ENCODE results near the gene SETDB2.

The SETDB2 gene

DNA sequence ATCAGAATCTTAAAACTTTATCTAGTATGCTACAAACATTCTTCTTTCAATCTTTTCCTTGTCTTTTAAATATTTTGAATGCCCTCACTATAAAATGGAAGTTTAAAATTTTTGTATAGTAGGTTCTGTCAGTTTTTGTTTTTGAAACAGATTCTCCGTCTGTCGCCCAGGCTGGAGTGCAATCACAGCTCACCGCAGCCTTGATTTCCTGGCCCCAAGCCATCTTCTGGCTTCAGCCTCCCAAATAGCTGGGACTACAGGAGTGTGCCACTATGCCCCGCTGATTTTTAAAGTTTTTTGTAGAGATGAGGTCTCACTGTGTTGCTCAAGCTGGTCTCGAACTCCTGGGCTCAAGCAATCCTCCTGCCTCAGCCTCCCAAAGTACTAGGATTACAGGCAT, 72.4 kb downstream of the SETDB2 start:
- Histone ChIP-seq H3K9ac (ENCODE audit: low read length) (no peak overlapping the region), H3K4me3 (ENCODE audit: low read depth in 1 of 2, low read length in 2 of 2) (no peak overlapping the region), H3K36me3 (ENCODE audit: insufficient read depth, low read length) (peaks cover 54% of the 10 kb centered on the region)

DNA sequence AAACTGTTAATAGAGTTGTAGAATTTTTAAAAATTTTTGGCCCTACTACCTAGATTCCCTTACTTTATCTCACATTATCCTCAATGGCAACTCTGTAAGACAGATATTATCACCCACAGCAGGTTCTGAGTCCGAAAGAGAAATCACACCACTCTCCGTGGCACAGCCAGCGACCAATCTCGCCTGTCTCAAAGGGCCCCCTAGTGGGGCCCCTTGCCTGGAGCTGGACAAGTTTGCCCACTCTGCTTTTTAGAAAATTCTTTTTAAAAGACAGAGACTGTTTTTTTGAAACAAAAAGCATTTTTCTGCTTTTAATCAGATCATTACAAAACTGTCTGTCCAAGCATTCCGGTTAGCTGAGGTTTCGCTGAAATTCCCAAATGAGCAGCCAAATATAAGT, 73.4 kb downstream of the SETDB2 start:
- Histone ChIP-seq H3K36me3 (ENCODE audit: insufficient read depth, low read length) (peaks cover 49% of the 10 kb centered on the region), H3K27ac (ENCODE audit: low read depth, low read length) (no peak overlapping the region), H3K27me3 (ENCODE audit: control insufficient read depth in 1 of 2, insufficient read depth in 2 of 2, low read length in 2 of 2) (no peaks in the 10 kb centered on the region), H3K4me3 (ENCODE audit: low read depth in 1 of 2, low read length in 2 of 2) (no peak overlapping the region), H3K9me3 (ENCODE audit: low read length) (no peaks in the 10 kb centered on the region), H3K9ac (ENCODE audit: low read length) (no peak overlapping the region), H3K4me1 (ENCODE audit: insufficient read depth, low read length) (no peaks in the 10 kb centered on the region)

More for the DNA sequence above, 72.4 kb downstream of the SETDB2 start:
- Histone ChIP-seq H3K4me1 (ENCODE audit: insufficient read depth, low read length) (no peaks in the 10 kb centered on the region), H3K27ac (ENCODE audit: low read depth, low read length) (no peak overlapping the region), H3K9me3 (ENCODE audit: low read length) (no peaks in the 10 kb centered on the region), H3K27me3 (ENCODE audit: control insufficient read depth in 1 of 2, insufficient read depth in 2 of 2, low read length in 2 of 2) (no peaks in the 10 kb centered on the region)

DNA sequence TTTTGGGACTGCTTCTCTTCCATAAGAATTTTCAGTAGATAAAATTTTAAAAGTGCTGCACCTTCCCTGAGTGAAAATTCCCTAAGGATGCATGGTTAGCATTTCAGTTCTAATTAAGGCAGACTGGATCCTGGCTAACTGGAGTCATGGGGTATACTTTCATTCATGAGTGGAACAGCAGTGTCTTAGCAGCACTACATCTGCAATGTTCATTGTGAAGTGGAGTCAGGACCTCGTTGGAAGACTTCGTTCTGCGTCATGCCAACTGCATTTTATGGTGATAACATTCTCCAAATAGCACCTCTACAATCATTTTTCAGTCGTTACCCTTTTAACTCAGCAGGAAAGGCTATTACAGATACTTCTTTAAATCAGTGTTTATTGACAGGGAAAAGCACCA, 77.2 kb downstream of the SETDB2 start:
- no peak overlapping the region for H3K9ac ChIP-seq (ENCODE audit: low read length)
- H3K4me3 ChIP-seq (ENCODE audit: low read depth in 1 of 2, low read length in 2 of 2) = no peak overlapping the region
- H3K9me3 ChIP-seq (ENCODE audit: low read length) = no peaks in the 10 kb centered on the region
- no peaks in the 10 kb centered on the region for H3K4me1 ChIP-seq (ENCODE audit: insufficient read depth, low read length)
- peaks cover 17% of the 10 kb centered on the region for H3K36me3 ChIP-seq (ENCODE audit: insufficient read depth, low read length)
- H3K27ac ChIP-seq (ENCODE audit: low read depth, low read length) = no peak overlapping the region
- no peaks in the 10 kb centered on the region for H3K27me3 ChIP-seq (ENCODE audit: control insufficient read depth in 1 of 2, insufficient read depth in 2 of 2, low read length in 2 of 2)

DNA sequence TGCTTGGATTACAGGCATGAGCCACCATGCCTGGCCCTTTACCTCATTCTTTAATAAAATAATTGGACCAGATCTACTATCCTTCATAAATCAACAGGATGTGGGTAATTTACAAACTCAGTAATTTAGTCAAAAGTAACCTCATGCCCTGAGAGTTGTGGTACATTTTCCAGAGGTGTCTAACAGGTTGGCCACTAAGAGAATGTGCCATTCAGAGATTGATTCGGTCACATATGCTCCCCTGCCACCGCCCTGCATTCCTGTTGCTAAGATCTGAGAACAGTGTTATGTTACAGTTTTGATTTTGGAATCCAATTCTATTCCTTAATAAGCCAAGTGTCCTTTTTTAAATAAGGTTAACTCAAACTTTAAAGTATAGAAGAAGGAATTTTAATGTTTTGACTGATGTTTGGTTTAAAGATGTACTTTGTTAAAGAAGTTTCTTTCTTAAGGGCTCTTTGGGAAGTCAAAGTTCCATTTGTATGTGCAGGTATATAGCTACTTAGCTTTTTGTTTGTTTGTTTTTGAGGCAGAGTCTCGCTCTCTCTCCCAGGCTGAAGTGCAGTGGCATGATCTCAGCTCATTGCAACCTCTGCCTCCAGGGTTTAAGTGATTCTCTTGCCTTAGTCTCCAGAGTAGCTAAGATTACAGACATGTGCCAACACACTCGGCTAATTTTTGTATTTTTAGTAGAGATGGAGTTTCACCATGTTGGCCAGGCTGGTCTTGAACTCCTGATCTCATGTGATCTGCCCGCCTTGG, 80.8 kb downstream of the SETDB2 start:
- Histone ChIP-seq H3K4me3 (ENCODE audit: low read depth in 1 of 2, low read length in 2 of 2) (no peak overlapping the region), H3K4me1 (ENCODE audit: insufficient read depth, low read length) (no peaks in the 10 kb centered on the region), H3K9ac (ENCODE audit: low read length) (no peak overlapping the region), H3K27ac (ENCODE audit: low read depth, low read length) (no peak overlapping the region), H3K9me3 (ENCODE audit: low read length) (no peaks in the 10 kb centered on the region), H3K36me3 (ENCODE audit: insufficient read depth, low read length) (peaks cover 17% of the 10 kb centered on the region), H3K27me3 (ENCODE audit: control insufficient read depth in 1 of 2, insufficient read depth in 2 of 2, low read length in 2 of 2) (no peaks in the 10 kb centered on the region)

DNA sequence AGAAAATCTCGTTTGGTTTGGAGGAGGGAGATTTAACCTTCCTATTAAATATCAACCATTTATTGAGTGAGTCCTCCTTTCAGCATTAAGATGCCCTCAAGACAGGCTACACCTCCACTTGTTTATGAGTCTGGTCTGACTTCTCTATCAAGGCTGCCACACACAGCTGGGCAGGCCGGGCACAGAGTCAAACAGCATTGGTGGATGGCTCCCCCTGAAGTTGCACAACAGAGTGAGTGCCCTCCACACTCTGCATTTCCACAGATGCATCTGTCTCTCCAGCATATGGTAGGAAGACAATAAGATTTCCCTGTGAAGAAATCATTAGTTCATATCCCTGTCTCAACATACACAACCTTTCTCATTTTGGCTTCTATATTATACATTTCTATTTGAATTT, 83.0 kb downstream of the SETDB2 start:
- Histone ChIP-seq H3K27ac (ENCODE audit: low read depth, low read length) (no peak overlapping the region), H3K4me3 (ENCODE audit: low read depth in 1 of 2, low read length in 2 of 2) (no peak overlapping the region), H3K9me3 (ENCODE audit: low read length) (no peaks in the 10 kb centered on the region), H3K36me3 (ENCODE audit: insufficient read depth, low read length) (peaks cover 17% of the 10 kb centered on the region), H3K4me1 (ENCODE audit: insufficient read depth, low read length) (no peaks in the 10 kb centered on the region), H3K9ac (ENCODE audit: low read length) (no peak overlapping the region), H3K27me3 (ENCODE audit: control insufficient read depth in 1 of 2, insufficient read depth in 2 of 2, low read length in 2 of 2) (no peaks in the 10 kb centered on the region)

DNA sequence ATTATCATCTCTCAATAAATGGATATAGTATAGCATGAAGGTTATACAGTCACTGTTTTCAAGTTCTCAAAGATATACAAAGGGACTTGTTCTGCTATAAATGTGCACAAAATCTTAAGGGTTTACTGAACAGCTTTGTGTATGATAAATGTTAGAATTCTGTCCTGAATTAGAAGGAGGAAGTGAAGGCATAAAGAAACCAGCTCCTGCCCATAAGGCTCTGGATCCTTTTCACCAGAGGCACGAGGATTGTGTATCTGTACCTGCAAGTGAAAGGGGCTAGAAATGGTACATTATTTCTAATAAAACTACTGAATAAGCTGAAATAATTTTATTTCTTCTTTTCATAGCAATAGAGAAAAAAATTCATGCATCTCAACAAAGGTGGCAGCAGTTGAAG, 84.1 kb downstream of the SETDB2 start:
- no peak overlapping the region for H3K9ac ChIP-seq (ENCODE audit: low read length)
- no peak overlapping the region for H3K4me3 ChIP-seq (ENCODE audit: low read depth in 1 of 2, low read length in 2 of 2)
- H3K27ac ChIP-seq (ENCODE audit: low read depth, low read length) = no peak overlapping the region
- peaks cover 20% of the 10 kb centered on the region for H3K36me3 ChIP-seq (ENCODE audit: insufficient read depth, low read length)
- no peaks in the 10 kb centered on the region for H3K27me3 ChIP-seq (ENCODE audit: control insufficient read depth in 1 of 2, insufficient read depth in 2 of 2, low read length in 2 of 2)
- no peaks in the 10 kb centered on the region for H3K9me3 ChIP-seq (ENCODE audit: low read length)
- no peaks in the 10 kb centered on the region for H3K4me1 ChIP-seq (ENCODE audit: insufficient read depth, low read length)

DNA sequence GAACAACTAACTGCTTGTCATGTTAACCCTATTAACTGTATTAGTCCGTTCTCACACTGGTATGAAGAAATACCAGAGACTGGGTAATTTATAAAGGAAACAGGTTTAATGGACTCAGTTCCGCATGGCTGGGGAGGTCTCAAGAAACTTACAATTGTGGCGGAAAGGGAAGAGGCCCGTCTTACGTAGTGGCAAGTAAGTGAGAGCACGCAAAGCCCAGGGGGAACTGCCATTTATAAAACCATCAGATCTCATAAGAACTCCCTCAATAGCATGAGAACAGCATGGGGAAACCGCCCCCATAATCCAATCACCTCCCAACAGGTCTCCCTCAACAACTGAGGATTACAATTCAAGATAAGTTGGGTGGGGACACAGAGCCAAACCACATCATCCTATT, 86.4 kb downstream of the SETDB2 start:
- no peak overlapping the region for H3K4me3 ChIP-seq (ENCODE audit: low read depth in 1 of 2, low read length in 2 of 2)

DNA sequence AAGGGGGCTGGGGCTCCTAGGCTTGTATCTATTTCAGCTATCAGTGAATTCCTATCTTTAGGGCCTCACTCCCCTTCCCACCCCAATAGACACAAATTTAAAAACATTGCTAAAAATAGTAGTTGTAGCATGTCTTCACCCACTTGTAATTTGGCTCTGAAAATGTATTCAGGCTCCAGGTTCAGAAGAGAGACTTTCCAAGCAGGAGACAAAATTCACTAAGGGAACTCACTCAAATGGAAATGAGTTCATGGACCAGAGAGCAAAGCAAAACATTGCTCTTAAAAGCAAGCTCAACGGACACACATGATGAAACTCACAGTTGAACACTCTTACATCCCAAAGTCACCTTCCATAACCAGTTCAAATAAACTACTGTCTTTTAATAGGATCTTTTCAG, 88.5 kb downstream of the SETDB2 start:
- Histone ChIP-seq H3K4me3 (ENCODE audit: low read depth in 1 of 2, low read length in 2 of 2) (no peak overlapping the region), H3K4me1 (ENCODE audit: insufficient read depth, low read length) (no peaks in the 10 kb centered on the region), H3K27me3 (ENCODE audit: control insufficient read depth in 1 of 2, insufficient read depth in 2 of 2, low read length in 2 of 2) (no peaks in the 10 kb centered on the region), H3K9me3 (ENCODE audit: low read length) (no peaks in the 10 kb centered on the region), H3K27ac (ENCODE audit: low read depth, low read length) (no peak overlapping the region), H3K9ac (ENCODE audit: low read length) (no peak overlapping the region), H3K36me3 (ENCODE audit: insufficient read depth, low read length) (peaks cover 20% of the 10 kb centered on the region)

More for the DNA sequence above, 86.4 kb downstream of the SETDB2 start:
- Histone ChIP-seq H3K27me3 (ENCODE audit: control insufficient read depth in 1 of 2, insufficient read depth in 2 of 2, low read length in 2 of 2) (no peaks in the 10 kb centered on the region), H3K27ac (ENCODE audit: low read depth, low read length) (no peak overlapping the region), H3K4me1 (ENCODE audit: insufficient read depth, low read length) (no peaks in the 10 kb centered on the region), H3K36me3 (ENCODE audit: insufficient read depth, low read length) (peaks cover 26% of the 10 kb centered on the region), H3K9me3 (ENCODE audit: low read length) (no peaks in the 10 kb centered on the region), H3K9ac (ENCODE audit: low read length) (no peak overlapping the region)

DNA sequence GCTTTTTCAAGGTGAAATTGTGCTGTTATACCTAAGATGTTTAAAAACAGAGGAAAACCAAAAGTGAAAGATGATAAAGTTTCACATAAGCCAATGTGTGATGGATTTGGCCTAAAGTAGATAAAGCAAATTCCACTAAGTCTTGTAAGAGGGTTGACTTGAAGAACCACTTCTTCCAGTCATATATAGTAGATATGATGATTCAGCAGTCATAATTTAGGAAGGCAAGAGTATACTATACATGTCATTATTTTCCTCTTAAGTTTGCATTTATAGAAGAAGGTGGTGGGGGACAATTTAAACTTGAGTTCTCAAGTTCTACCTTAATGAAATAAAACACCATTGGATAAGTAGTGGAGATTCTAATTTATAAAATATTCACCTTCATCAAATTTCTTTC, 88.9 kb downstream of the SETDB2 start:
- H3K9ac ChIP-seq (ENCODE audit: low read length) = no peak overlapping the region
- H3K27ac ChIP-seq (ENCODE audit: low read depth, low read length) = no peak overlapping the region
- no peaks in the 10 kb centered on the region for H3K27me3 ChIP-seq (ENCODE audit: control insufficient read depth in 1 of 2, insufficient read depth in 2 of 2, low read length in 2 of 2)
- no peaks in the 10 kb centered on the region for H3K9me3 ChIP-seq (ENCODE audit: low read length)
- H3K4me1 ChIP-seq (ENCODE audit: insufficient read depth, low read length) = no peaks in the 10 kb centered on the region
- no peak overlapping the region for H3K4me3 ChIP-seq (ENCODE audit: low read depth in 1 of 2, low read length in 2 of 2)
- H3K36me3 ChIP-seq (ENCODE audit: insufficient read depth, low read length) = peaks cover 16% of the 10 kb centered on the region

DNA sequence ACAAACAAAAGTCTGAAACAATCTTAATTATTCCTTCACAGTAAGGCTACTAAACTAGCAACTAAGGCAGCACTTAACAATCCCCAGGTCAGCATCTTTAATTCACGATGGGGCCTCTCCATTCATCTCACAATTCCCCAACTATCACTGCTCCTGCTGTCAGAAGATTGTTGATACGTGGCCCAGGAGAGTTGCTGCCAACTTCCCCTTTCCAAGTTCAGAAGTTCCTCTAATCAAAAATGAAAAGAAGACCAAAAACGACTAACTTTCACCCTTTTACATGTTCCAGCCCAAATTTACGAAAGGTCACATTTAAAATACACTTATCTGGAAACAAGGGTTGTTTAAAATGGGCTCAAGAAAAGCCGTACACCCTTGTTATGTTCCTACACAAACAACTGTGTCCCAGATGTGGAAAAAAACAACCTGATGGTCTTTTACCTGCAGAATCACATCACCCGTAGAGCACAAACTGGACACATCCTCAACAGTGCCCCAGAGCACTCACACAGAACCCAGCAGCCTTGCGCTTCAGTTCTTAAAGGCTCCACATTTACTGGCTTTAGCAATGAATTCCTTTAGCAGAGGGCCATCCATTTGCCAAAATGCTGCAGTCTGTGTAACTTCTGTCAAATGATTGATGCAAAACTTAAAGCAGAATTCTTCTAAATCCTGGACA, 89.7 kb downstream of the SETDB2 start:
- Histone ChIP-seq H3K9me3 (ENCODE audit: low read length) (no peaks in the 10 kb centered on the region), H3K9ac (ENCODE audit: low read length) (no peak overlapping the region), H3K27ac (ENCODE audit: low read depth, low read length) (no peak overlapping the region), H3K4me3 (ENCODE audit: low read depth in 1 of 2, low read length in 2 of 2) (no peak overlapping the region), H3K4me1 (ENCODE audit: insufficient read depth, low read length) (no peaks in the 10 kb centered on the region), H3K27me3 (ENCODE audit: control insufficient read depth in 1 of 2, insufficient read depth in 2 of 2, low read length in 2 of 2) (no peaks in the 10 kb centered on the region), H3K36me3 (ENCODE audit: insufficient read depth, low read length) (peaks cover 11% of the 10 kb centered on the region)

DNA sequence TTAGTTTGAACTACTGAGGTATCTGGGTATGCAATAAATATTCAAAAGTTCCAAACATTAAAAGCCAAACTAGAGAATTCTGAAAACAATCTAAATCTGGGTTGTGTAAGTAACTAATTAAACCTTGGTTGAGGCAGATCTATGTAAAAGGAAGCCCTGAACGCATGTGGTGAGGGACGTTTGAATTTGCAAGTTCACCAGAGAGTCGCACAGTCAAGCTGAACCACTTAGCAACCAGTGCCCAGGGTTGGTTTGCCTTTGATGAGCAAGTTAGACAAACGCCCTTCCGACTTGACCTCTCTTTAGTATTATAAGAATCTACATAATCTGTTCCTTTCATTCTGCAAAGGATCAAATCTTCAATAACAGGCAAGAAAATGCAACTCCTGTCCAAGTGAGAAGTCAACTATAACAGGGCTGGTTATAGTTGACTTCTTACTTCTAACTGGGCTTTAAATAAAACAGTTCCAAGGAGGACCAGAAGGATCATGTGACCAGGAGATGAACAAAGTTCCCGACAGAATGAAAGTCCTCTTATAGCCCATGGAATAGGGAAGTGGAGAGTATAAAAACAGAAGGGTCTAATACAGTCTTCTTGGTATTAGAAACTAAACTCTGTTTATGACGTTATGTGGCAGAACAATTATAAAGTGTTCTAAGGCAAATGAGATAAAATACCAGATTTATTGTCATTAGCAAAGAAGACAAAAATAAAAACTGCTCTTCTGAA, 92.2 kb downstream of the SETDB2 start:
- Histone ChIP-seq H3K27me3 (ENCODE audit: control insufficient read depth in 1 of 2, insufficient read depth in 2 of 2, low read length in 2 of 2) (no peaks in the 10 kb centered on the region), H3K4me3 (ENCODE audit: low read depth in 1 of 2, low read length in 2 of 2) (no peak overlapping the region), H3K27ac (ENCODE audit: low read depth, low read length) (no peak overlapping the region), H3K4me1 (ENCODE audit: insufficient read depth, low read length) (no peaks in the 10 kb centered on the region), H3K36me3 (ENCODE audit: insufficient read depth, low read length) (peaks cover 13% of the 10 kb centered on the region), H3K9ac (ENCODE audit: low read length) (no peak overlapping the region), H3K9me3 (ENCODE audit: low read length) (no peaks in the 10 kb centered on the region)
